Hepatocyte (in vitro differentiated cells): ENCODE results near the gene IDUA. TPM values are rescaled to one million over a fixed set of nuclear protein-coding genes. Genes with fewer than 3 reads are reported as not detected.
A peak's percentile ranks its signal among the peaks of the same experiment; 100 is the strongest.

Source experiments
- DNase-seq: peaks from one replicate; pipeline ENCODE4 v3.0.0-alpha.2; 2016; ENCODE audit warnings: low spot score
- H2AFZ ChIP-seq: fragments of 200-600 bp; sonication (generic); 2 replicates; pipeline ENCODE4 v1.6.0; 2016; ENCODE audit warnings: antibody characterized with exemption, mild to moderate bottlenecking
- H3K27ac ChIP-seq: fragments of 200-600 bp; sonication (generic); 2 replicates; pipeline ENCODE4 v1.5.1; 2016; ENCODE audit warnings: mild to moderate bottlenecking
- H3K27me3 ChIP-seq: fragments of 200-600 bp; sonication (generic); 2 replicates; pipeline ENCODE4 v1.6.1; 2016
- H3K36me3 ChIP-seq: fragments of 200-600 bp; sonication (generic); replicated peaks from 2 replicates; pipeline ENCODE4 v1.5.1; 2016; ENCODE audit warnings: low read depth; ENCODE audit not compliant: insufficient read depth
- H3K4me1 ChIP-seq: fragments of 200-600 bp; sonication (generic); 2 replicates; pipeline ENCODE4 v1.5.1; 2016; ENCODE audit warnings: mild to moderate bottlenecking, moderate library complexity; ENCODE audit not compliant: insufficient read depth
- H3K4me2 ChIP-seq: fragments of 200-600 bp; sonication (generic); 2 replicates; pipeline ENCODE4 v1.6.0; 2016
- H3K4me3 ChIP-seq: fragments of 200-600 bp; sonication (generic); 2 replicates; pipeline ENCODE4 v1.5.1; 2016; ENCODE audit warnings: mild to moderate bottlenecking
- H3K79me2 ChIP-seq: fragments of 200-600 bp; sonication (generic); 2 replicates; pipeline ENCODE4 v1.6.0; 2017; ENCODE audit warnings: mild to moderate bottlenecking
- H3K9me2 ChIP-seq: fragments of 200-600 bp; sonication (generic); replicated peaks from 2 replicates; pipeline ENCODE4 v1.6.0; 2017; ENCODE audit warnings: mild to moderate bottlenecking; ENCODE audit not compliant: insufficient read depth
- H3K9me3 ChIP-seq: fragments of 200-600 bp; sonication (generic); 2 replicates; pipeline ENCODE4 v1.5.1; 2016; ENCODE audit warnings: low read depth, mild to moderate bottlenecking
- H4K20me1 ChIP-seq: fragments of 200-600 bp; sonication (generic); 2 replicates; pipeline ENCODE4 v1.6.0; 2016; ENCODE audit warnings: mild to moderate bottlenecking; ENCODE audit not compliant: insufficient read depth, poor library complexity, severe bottlenecking
- CTCF ChIP-seq: fragments of 200-600 bp; sonication (generic); IDR thresholded peaks from 2 replicates; pipeline ENCODE4 v1.5.1; 2016; ENCODE audit warnings: antibody characterized with exemption, mild to moderate bottlenecking; ENCODE audit not compliant: poor library complexity
- EZH2 ChIP-seq: fragments of 200-600 bp; sonication (generic); IDR thresholded peaks from 2 replicates; pipeline ENCODE4 v1.6.1; 2016; ENCODE audit warnings: antibody characterized with exemption, mild to moderate bottlenecking, borderline replicate concordance
- EZH2phosphoT487 ChIP-seq: fragments of 200-600 bp; sonication (generic); IDR thresholded peaks from one replicate; pipeline ENCODE4 v1.6.1; 2018; ENCODE audit warnings: antibody characterized with exemption, mild to moderate bottlenecking, low read depth, moderate library complexity; ENCODE audit not compliant: unreplicated experiment, severe bottlenecking
- WGBS: methylation state at CpG from one replicate; pipeline ENCODE4 v1.1.6; 2016; ENCODE audit warnings: low lambda C conversion rate; ENCODE audit errors: missing lambda C conversion rate; 5-methylcytosine and 5-hydroxymethylcytosine counted together
- polyA plus RNA-seq: library from polyadenylated mRNA; unstranded; fragments of >200 nt; fragmentation: Nextera tagmentation; extraction: Ambion mirVana; gene quantifications from 2 replicates; pipeline ENCODE4 v1.2.1, GENCODE V29; 2016
- total RNA-seq: library from RNA; depleted of rRNA; stranded (reverse); fragments of >200 nt; gene quantifications from 2 replicates; pipeline ENCODE4 v1.2.3, GENCODE V29; 2014

IDUA gene
- total and polyA plus RNA-seq, 2 experiments from 2014 or later: 13.1 to 82.6 TPM

DNA sequence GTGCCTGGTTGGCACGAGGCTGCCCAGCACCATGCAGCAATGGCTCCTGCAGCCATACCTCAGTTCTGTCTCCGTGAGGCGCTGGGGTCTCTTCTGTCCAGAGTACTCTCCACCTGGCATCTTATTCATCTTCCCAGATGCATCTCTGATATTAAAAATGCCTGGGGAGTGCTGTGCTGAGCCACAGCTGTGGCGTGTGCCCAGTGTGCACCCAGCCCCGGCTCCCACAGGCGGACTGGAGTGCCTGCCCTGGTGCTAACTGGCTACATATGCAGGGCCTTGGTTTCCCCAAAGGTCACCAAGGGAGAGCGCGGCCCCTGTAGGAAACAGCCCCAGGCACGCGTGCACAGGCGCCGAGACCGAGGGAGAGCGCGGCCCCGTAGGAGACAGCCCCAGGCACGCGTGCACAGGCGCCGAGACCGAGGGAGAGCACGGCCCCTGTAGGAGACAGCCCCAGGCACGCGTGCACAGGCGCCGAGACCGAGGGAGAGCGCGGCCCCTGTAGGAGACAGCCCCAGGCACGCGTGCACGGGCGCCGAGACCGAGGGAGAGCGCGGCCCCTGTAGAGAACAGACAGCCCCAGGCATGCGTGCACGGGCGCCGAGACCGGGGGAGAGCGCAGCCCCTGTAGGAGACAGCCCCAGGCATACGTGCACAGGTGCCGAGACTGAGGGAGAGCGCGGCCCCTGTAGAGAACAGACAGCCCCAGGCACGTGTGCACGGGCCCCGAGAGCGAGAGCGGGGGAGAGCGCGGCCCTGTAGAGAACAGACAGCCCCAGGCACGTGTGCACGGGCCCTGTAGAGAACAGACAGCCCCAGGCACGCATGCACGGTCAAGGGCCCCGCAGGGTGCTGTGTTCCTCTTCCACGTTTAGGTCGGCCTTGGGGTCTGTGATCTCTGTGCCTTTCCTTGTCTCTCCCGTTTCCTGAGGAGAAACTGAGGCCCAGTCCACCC is 40.0 kb upstream of the IDUA start:
- no peaks in the 10 kb centered on the region for H3K27me3 ChIP-seq
- H3K9me3 ChIP-seq: no peaks in the 10 kb centered on the region
- WGBS: 96% methylated on average over 26 of the region's 62 CpGs
- no peak overlapping the region for H3K4me2 ChIP-seq
- H2AFZ ChIP-seq: no peak overlapping the region
- H3K27ac ChIP-seq: no peak overlapping the region
- H3K9me2 ChIP-seq: no peaks in the 10 kb centered on the region
- peaks cover 3% of the 10 kb centered on the region for H3K4me1 ChIP-seq
- no peaks in the 10 kb centered on the region for H4K20me1 ChIP-seq
- no peaks in the 10 kb centered on the region for H3K36me3 ChIP-seq
- H3K4me3 ChIP-seq: no peak overlapping the region
- no peak for DNase-seq
- TF ChIP-seq EZH2 (no peak), CTCF (no peak), EZH2phosphoT487 (no peak)
- H3K79me2 ChIP-seq: no peaks in the 10 kb centered on the region

- Histone ChIP-seq H3K36me3 (no peaks in the 10 kb centered on the region), H3K79me2 (no peaks in the 10 kb centered on the region), H4K20me1 (no peaks in the 10 kb centered on the region), H3K9me3 (no peaks in the 10 kb centered on the region), H2AFZ (no peak overlapping the region), H3K9me2 (no peaks in the 10 kb centered on the region), H3K4me1 (peaks cover 3% of the 10 kb centered on the region), H3K27ac (no peak overlapping the region), H3K4me3 (no peak overlapping the region), H3K4me2 (no peak overlapping the region), H3K27me3 (no peaks in the 10 kb centered on the region)
- no peak for DNase-seq
- TF ChIP-seq EZH2phosphoT487 (no peak), EZH2 (no peak), CTCF (no peak)
- WGBS: 91% methylated on average over 19 of the region's 19 CpGs
Observed at GRCh38 chr4:947491-947971, 39.3 kb upstream of the IDUA start.

- Histone ChIP-seq H3K27me3 (no peaks in the 10 kb centered on the region), H2AFZ (no peak overlapping the region), H3K27ac (no peak overlapping the region), H3K4me1 (peaks cover 3% of the 10 kb centered on the region), H3K36me3 (no peaks in the 10 kb centered on the region), H3K9me3 (no peaks in the 10 kb centered on the region), H3K4me2 (no peak overlapping the region), H3K4me3 (no peak overlapping the region), H4K20me1 (no peaks in the 10 kb centered on the region), H3K79me2 (no peaks in the 10 kb centered on the region), H3K9me2 (no peaks in the 10 kb centered on the region)
- TF ChIP-seq EZH2 (no peak), CTCF (no peak), EZH2phosphoT487 (no peak)
- peak; percentile 34 for DNase-seq
- 76% methylated on average over 32 of the region's 33 CpGs for WGBS
Observed at GRCh38 chr4:948101-948935, 38.5 kb upstream of the IDUA start.
